HuH-7 (cell line): ENCODE data around the gene KLHL29.

ENCODE experiments used
- DNase-seq: peaks from one replicate; pipeline ENCODE4 v3.0.0; 2011; ENCODE audit warnings: low spot score

Gene KLHL29

DNA sequence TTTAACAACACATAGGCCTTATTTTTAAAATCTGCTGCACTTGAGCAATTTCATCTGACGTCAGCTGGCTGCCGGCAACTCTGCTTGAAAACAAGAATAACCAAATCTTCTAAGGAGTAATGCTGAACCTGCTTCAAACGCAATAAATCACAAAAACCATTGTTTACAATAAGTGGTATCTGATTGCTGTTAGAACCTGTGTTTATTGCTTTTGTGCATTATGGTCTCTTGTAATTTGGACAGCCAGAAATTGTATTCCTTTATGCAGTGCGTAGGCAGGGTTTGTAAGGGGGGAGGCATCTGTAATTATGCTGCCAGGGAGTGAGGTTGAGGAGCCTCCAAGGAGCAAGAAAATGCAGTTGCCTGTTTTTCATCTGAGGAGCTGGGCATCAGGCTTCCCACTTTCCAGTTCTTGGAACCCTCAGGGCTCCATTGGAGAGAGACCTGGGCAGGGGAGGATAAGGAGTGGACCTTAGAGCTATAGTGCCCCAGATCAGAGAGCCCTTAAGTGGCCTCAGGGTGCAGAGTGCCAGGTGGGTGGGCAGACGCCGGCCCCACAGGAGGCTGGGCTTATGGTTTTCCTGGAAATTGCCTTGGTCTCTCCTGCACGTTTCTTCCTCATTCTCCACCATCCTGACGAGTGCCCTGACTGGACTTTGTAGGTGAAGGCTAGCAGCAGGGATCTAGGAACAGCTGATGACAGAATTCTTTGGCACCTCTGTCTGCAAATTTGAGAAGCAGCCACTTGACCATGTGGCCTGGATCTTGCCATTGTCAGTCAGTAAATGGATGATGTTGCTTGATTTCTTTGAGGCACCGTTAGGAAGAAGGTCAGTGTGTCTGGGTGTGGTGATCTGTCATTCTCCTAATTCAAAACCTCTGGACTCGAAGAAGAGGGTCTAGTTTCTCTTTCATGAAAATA is 129.2 kb downstream of the KLHL29 start:
- no peak for DNase-seq

DNA sequence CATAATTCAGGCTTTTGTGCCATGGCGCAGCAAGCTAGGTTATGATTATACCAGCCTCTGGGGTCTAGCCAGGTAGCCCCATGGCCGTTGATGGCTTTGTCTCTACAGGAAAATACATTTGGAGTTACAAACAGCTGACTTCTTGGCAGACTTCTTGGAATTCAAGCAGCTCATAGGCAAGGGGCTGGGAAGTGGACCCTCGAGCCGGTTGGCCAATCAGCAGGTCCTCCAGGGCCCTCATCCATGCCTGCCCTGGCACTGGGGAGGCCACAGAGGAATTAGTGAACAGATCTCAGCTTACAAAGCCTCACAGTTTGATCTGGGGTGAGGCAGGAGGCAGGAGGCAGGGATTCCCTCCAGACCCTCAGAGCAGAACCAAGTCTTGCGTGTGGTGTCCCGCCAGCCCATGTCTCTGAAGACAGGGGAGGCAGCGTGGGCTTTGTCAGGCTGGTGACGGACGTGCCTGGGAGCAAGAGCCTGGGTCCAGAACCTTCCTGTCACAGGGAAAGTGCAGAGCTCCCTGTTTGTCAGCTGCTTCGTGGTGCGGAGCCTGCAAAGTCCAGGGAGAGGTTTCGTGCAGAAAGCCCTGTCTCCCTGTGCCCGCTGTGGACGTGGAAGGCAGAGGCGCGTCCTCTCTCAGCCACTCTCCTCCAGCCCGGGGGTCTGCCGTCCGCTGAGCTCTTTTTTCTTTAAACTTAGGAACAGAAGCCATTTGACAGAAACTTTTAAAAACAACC is 131.7 kb downstream of the KLHL29 start:
- no peak for DNase-seq

DNA sequence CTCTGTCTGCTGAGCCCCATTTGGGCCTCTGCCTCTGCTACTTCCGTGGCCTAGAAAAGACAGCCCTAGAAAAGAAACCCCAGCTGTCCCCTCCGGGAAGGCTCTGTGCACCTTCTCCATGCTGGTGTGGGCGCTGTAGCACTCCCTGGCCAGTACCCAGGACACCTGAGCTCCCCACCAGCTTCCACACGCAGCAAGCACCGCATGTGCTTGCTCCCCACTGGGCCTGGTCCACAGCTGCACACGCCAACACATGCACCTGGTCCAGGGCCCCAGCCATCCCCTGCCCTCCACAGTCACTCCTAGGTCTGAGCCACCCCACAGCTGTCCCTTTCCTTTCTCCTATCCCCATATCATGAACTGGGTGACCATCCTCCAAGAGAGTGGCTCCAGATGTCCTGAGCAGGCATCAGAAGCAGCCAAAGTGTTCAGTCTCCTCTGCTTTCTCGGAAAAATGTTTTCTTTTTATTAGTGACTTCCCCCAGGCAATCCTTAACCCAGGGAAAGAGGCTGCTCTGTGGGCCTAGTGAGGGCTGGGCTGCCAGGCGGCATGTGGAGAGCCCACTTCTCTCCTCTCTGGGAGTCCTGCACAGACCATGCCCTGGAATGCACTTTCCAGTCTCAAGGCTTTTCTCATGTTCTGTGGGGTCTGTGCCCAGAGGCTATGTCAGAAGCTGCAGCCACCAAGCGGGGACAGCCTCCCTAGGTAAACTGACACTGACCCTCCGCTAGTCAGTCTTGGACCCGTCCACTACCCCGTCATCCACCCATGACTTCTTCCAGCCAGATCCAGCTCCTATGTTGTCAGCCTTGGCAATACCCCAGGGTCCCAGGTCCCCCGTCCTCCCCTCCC is 133.7 kb downstream of the KLHL29 start:
- DNase-seq = no peak

DNA sequence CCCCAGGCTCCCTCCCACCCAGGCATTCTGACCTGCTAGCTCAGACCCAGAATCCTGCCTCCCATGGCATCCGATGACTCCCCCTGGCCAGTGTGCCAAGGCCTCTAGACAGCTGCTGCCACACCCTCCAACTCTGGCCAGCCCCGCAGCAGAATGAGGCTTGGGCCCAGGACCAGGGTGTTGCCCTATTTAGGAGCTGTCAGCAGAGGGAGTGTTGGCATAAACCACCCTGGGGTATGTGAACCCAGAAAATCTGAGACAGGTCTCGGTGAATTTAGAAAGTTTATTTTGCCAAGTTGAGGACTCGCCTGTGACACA is 134.3 kb downstream of the KLHL29 start:
- no peak for DNase-seq

DNA sequence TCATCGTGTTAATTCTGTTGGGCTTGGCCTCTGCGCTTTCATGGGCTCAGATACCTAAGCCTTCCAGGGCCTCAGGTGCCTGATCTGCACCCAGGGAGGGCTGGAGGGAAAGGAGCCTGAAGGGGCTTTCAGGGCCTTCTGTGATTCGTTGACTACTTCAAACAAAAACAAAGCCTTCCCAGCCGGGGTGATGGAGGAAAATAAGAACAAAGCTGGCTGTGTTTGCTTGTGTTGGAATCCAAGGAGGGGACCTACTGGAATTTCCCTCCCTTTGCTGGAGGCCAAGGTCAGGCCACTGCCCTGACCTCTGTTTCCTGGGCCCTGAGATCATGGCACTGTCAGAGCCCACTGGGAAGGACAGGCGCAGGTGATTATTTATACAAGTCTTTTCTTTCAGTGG is 135.3 kb downstream of the KLHL29 start:
- peak; percentile 87 for DNase-seq

DNA sequence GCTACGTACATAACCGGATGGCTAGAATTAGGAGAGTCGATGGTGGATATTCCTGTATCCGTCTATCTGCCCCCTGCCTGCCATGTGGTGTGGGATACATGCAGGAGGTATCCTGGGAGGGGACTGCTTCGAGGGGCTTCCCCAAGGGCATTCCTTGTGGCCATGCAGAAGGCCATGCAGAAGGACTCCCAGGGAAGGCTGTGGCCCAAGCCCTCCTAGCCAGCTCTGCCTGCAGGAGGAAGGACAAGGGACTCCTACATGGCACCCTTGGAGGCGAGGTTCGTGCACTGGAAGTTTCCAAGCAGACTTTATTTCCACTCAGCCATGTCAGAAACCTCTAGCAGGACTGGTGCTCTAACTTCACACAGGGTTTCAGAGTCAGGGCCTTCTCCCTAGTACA is 136.1 kb downstream of the KLHL29 start:
- no peak for DNase-seq

DNA sequence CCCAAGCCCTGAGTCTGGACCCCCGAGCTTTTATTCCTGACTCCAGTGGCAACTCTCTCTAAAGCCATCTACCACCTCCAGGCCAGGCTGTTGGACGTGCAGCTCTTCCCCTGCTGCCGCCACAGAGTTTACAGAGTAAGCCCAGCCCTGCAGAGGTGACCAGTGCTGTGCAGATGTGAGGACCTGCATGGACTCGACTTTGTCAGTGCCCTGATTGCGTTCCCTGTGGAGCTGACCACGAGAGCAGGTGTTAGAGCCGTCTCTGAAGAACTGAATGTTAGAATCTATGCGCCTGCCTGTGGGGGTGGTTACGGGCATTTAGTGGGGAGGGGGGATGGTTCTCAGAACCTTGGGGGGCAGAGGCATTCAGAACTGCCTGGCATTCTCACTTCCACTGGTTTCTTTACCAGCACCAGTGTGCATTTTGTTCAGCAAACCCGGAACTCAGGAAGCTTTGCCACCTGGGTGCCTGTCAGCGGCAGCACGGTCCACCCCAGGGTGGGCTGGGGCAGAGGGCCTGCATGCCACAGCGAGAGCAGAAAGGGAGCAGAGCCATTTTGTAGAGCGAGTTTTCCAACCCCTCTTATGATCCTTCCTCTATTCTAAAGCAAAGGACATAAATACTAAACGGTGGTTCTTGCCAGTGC is 137.9 kb downstream of the KLHL29 start:
- DNase-seq = no peak

DNA sequence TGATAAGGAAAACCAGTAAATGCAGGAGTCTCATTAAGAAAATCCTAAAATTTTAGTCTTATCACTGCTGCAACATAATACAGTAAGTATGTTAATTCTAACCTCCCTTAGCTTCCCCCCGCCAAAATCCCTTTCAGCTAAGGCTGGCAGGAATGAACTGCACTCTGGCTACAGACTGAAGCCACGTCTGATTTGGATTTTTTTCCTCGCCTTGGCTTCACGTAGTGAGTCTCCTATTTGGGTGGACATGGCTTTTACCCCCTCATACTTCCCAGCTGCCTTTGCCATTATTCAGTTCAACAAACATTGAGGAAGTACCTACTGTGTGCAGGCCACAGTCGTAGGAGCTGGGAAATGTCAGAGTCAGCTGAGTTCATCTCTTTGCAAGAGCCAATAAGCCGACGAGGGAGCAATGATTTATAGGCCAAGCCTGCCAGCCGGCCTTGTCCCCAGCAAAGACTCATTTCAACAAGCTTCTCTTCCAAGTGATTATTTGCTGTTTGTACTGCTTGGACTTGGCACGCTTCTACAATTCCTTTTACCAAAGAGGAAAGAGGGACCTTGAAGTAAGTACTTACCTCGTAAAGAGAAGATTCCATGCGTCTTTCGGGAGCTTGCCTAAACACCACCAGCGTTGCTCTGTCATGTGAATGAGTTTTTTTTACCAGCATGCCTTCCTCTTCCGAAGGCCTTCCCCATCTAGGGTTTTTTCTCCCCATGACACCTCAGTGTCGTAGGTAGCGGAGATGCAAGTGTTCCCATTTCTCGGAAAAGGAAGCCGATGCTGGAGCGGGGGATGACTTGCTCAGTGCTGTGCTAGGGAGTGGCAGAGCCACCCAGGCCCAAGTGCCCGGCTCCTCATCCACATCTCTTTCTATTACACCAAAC is 138.6 kb downstream of the KLHL29 start:
- no peak for DNase-seq

DNA sequence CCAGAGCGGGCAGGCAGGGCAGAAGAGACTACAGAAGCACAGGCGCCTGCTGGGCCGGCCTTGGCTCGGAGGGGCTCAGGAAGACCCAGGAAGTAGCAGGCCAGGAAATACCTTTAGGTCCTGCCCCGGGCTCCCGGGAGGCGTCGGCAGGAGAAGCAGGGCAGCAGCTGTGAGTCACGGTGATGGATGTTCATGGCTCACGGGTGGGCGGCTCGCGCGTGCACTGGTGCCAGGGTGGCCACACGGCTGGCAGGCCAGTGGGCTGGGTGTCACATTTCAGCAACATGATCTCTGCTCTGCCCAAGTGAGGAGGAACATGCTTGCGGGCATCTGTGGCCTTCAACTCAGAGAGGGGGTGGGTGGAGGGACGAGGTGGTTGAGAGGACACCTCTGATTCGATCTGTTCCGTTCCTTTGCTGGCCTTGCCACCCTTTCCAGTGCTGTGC is 139.3 kb downstream of the KLHL29 start:
- no peak for DNase-seq

DNA sequence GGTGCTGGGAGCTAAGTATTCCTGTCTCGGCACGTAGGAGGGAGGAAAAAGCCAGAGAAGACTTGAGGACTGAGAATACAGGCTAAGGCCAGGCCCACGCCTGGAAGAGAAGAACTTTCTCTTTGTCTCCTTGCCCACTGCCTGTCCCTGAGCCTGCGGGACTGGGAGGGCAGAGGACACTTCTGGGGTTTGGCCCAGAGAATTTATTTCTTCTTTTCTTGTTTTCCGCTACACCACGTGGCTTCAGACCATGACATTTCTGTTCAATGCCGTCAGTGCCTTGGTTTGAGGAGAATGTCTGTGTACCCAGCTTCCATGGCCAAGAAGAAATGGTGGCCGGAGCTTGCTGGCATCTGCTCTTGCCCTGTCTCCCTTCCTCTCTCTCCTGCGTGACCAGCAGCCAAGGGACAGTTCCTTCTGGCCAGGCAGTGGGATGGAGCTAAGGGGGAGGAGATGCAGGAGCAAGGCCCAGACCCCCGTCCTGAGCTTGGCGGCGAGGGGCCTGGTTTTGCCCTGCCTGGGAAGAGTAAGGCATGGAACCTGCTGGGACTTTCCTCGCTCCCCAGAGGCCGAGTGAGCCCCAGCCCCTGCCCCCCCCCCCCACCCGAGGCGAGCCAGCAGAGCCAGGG is 140.3 kb downstream of the KLHL29 start:
- no peak for DNase-seq

DNA sequence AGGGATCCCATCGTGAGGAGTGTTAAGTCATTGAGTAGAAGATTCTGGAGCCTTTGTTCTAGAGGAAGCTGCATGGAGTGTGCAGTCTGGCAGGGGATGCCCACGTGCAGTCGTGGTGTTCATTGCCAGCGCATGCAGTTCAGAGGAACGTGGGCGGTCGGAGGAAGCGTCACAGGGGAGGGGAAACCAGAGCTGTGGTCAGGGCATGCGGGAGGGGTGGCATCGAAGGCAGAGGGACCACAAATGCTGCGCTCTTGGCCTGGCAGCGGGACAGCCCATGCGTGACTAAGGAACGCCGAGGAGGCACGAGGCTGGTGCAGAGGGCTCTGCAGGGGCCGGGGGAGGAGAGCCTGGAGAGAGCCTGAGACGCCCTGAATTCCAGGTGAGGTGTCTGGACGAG is 141.1 kb downstream of the KLHL29 start:
- no peak for DNase-seq

DNA sequence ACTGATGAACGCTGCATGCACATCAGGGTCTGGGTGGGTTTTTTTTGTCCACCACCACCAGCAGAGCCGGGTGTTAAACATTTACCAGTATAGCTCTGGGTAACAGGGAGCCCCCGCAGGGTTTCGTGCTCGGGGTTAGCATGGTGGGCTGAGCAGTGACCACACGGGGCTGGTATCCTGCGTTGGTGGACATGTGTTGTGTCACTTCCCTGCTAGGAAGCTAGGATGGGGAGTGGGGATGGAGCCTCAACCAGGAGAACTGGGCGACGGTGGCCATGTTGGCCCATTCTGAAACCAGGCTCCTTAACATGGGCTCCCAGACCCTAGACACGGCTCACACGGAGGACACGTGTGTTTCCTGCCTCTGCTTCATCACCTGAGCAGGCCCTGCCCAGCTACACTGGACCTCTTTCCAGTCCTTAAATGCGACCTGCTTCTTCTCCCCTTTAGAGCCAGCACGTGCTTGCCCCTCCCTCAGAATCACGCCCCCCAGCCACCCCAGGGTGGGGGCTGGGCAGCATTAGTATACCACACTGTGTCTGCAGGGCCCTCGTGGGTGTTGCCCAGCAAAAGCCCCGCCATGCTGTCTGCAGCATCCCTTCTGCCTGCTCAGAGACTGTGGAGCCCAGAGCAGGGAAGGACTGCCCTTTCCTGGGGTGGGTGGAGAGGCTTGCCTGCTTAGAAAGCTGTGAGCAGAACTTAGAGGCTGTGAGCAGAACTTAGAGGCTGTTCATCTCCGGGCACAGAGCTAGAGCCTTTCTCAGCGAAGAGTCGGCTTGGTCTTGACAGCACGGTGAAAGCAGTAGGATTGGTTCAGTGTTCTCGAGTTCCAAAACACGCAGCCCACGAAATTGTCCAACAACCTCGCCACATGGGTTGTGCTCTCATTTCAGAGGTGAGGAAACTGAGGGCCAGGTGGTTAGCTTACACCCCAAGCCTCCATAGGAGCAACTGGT is 142.1 kb downstream of the KLHL29 start:
- no peak for DNase-seq

DNA sequence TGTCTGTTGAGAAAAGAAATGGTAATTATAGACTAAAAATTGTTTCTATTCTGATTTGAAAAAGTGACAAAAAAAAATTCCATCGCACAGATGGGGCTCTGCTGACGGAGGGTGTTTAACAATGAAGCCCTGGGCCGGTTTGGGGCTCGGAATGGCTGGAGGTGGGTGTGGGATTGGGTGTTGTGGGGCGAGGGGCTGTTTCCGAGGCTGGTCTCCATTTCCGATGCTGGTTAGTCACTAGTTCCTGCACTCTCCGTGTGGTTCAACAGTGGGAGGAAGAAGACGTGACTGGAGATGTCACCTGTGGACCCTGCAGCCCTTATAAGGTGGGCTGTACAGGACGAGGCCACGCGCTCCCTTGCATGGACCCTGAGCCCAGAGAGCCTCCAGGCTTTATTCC is 143.2 kb downstream of the KLHL29 start:
- DNase-seq = no peak

DNA sequence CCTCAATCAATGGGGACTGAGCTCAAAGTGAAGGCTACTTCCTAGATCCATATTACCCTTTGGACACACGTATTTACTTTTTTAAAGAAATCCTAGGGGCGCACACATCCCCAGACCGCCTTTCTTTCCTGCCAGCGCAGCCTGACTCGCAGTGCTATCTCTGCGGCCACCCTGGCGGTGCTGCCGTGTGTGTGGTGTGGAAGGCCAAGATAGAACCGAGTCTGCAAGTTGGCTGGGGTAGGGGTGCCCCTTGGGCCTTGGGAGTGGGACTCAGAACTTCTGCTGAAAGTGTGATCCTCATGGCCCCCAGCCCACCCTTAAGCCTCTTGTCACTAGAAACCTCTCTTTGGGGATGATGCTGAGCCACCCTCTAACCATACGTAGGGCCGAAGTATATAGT is 143.7 kb downstream of the KLHL29 start:
- no peak for DNase-seq

DNA sequence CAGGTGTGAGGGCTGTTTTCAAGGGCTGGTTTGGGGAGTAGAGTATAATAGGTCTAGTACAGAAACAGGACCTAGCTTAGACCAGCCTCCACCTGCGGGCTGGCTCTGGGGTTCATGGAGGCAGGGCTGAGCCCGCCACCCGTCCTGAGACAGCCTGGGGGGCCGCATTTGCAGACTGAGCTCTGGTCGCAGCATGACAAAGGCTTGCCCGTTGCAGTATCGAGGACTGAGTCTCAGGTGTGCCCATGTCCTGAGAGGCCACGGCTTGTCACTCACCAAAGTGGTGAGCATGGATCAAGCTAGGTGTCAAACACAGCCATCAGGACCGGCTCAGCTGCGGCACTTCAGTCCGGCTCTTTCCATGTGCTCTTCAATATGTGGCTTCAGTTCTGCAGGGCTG is 144.7 kb downstream of the KLHL29 start:
- DNase-seq = no peak

DNA sequence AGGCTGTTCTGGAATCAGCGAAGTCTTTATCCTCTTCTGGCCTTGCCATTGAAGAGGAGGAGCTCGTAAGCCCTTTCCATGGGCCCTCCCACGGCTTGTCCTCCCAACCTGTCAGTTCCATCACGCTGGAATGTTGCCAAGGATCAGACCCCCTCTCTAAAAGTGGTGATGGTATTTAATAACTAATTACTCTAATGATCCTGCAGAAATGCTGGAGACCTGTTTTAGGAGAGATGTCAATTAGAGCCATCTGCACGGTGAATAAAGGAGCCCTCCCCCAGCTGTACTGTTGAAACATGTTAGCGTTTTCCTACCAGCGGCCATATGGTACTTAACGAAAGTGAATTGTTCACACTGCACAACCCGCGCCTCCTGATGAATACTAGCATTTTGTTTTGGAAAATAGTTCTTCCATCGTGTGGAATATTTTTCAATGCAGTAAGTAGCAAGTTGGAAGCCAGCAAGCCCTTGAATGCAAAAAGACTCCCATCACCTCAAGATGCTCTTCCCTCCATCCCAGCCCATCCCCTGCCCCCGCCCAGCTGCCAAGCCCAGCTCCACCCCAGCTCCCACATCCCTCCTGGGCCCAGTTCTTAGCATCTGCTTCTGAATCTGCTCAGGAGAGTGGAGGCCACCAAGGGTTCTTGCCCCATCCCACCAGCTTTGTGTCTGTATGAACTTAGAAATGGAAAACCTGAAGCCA is 145.4 kb downstream of the KLHL29 start:
- DNase-seq = no peak

DNA sequence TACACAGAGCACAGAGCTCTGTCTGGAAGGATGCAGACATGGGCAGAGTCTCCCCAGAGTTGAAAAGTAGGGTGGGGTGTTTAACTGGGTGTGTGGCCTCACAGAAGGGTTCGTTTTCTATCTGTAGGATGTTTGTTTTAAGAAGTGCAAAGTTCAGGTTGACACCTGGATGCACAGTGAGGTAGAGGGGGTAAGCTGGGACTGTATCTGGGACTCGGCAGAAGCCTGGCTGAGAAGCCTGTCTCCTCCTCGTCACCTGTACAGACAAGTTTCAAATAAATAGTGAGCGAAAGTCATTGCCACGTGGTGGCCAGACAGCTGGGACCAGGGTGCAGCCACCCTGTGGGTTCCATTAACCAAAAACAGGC is 145.9 kb downstream of the KLHL29 start:
- DNase-seq = peak; percentile 39

DNA sequence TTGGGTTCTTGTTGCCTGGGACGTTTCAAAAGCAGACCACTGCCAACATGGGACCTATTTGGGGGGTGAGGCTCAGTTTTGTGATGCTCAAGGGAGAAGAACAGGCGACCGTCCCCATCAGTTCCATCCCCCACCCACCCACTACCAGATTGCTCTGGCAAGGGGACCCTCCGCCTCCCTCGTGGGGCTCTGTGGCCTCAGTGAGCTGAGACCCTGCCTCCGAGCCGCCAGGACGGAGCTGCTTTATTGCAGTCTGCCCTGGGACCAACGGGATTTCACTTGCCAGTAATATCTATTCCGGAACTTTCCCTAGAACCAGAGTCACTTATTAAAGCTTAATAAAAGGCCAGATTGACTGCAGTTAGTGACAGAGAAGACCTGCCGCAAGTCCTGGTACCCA is 146.3 kb downstream of the KLHL29 start:
- no peak for DNase-seq

DNA sequence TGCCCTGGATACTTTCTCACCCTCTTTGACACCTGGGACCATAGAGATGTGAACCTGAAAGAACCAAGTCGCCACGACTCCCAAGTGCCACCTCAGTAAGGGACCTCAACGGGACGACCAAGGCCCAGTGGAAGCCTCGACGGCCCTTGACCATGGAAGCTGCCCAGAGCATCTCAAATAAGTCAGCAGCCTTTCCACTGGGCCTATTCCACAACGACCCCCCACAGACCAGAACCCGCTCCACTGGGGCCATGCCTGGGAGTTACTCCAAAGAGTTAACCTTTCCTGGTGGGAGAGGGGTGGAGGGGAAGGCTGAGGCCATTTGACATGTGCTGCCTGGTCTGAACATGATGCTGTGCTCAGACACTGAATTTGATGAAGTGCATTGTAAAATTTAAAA is 146.9 kb downstream of the KLHL29 start:
- no peak for DNase-seq
